HG02970 (cell line): ENCODE results near the gene PLXDC1.

Experiments used
- ATAC-seq: cut with Tn5 transposase; IDR thresholded peaks from one replicate; pipeline ENCODE4 v1.9.1; 2021; ENCODE audit warnings: mild to moderate bottlenecking, moderate library complexity, moderate number of reproducible peaks; ENCODE audit not compliant: unreplicated experiment, low FRiP score

PLXDC1 gene

GRCh38 chr17:39100530-39100929 lies 50.9 kb downstream of the PLXDC1 start:
- ATAC-seq = no peak

DNA sequence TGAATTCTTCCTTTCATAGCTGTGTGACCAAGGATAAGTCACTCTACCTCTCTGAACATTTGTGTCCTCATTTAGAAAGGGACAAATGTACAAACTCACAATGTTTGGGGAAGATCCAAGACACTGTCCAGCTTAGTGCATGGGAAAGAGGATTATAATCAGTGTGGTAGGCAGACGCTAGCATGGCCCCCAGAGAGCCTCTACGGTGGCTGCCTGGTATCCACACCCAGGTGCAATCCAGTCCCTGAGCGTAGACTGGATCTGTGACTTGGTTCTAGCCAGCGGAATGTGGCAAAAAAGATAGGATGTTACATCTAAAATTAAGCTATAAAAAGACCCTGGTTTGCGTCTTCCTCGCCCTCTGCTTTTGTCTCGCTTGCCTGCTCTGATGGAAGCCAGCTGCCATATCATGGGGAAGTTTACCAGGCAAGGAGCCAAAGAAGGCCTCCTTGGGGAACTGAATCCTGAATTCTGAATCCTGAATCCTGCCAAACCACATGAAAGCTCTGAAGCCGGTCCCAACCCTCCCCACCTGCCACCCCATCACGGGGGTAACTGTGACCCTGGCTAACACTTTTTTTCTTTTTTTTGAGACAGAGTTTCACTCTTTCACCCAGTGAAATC lies 51.7 kb downstream of the PLXDC1 start:
- no peak for ATAC-seq

GRCh38 chr17:39098588-39098987 lies 52.8 kb downstream of the PLXDC1 start:
- no peak for ATAC-seq

- ATAC-seq = no peak
Observed at GRCh38 chr17:39097537-39097936, 53.9 kb downstream of the PLXDC1 start.

DNA sequence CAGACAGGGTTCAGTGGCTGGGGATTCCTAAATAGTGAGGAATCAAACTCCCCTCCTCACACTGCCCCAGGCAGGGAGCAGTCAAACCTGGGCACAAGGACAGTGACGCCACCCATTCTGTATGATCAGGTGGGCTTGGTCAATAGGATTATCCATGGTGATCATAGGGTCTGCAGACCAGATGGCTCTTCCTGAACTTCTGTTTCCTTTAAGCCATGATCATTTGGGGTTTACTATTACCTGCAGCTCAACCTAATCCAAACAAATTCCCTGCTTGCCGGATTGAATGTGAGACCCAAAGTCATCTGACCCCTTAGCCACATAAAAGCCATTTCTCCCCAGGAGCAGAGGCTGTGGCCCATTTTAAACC lies 54.3 kb downstream of the PLXDC1 start:
- no peak for ATAC-seq

- ATAC-seq = no peak
Observed at GRCh38 chr17:39096508-39097149, 54.8 kb downstream of the PLXDC1 start.

DNA sequence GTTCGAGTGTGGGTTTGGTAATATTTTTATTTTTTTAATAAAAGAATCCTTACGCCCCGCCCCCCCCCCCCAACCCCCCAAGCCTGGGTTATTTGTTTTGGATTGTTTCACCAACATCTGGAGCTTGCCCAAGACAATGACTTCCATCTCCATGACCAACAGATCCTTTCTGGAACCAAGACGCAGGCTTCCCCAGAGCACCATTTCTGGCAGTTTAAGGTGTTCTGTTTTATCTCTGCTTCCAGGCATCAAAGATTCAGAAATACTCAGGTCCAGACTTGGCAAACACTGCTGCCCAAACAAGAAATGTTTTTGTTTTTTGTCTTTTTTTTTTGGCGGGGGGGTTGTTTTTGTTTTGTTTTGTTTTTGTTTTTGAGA lies 56.1 kb downstream of the PLXDC1 start:
- ATAC-seq = no peak

DNA sequence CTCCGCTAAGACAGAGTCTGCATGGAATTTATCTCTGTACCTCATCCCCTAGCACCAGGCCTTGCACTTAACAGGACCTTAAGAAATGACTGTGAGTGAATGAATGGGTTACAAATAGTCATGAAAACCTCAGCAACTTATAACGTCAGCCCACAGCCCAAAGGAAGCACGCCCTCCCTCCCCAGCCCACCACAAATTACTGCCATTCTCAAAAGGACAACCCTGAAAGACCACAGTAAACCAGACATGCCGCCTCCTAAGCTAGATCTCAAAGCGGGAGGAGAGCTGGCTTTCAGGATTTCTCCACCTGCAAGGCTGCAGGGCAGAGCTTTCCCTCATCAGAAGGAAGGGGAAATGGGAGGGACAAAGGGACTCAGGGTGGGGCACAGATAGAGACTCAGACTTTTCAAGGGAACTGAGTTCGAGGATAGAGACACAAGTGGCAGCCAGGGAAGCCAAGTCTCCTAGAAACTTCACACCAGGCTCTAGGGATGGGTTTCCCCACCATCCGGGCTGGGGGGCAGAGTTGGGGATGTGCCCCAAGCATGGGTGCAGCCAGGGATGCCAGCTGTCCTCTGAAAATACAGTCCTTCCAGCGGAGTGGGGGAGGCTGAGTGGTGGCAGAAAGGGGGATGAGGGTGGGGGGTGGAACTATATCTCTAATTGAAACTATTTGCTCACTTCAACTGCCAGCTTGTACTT lies 56.7 kb downstream of the PLXDC1 start:
- ATAC-seq = no peak

- no peak for ATAC-seq
Observed at GRCh38 chr17:39092692-39093230, 58.7 kb downstream of the PLXDC1 start.

DNA sequence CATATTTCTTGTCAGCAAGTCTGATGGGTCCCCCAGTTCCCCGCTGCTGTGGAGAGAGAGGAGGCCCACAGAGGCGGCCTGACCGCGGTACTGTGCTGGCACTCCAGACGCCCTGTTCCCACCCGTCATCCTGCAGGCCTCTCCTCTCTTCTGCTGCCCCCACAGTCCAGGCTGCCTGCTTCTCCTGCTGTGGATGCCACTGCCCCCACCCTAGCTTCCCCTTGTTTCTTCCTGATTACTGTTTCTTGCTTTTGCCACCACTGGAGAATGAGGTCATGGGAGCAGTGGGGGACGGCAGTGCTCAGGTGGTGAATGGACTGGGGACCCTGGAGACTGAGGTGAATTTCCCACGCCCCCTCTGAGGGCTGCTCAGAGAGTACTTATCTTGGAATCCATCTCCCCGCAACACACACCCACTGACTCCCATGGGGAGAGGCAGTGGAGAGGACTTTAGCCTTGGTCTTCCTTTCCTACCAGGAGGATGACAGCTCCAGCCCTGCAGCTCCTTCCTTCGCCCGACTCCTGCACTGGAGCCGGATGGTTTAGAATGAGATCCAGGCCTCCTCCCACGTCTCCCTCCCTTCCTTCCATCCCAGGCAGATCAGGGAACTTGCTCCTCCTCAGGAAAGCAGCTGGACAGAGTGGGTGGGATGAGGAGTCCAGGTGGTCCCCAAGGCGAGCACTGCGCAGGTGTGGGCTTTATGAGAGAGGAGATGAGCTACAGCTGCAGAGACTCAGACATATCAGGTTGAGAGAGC lies 60.4 kb downstream of the PLXDC1 start:
- no peak for ATAC-seq

DNA sequence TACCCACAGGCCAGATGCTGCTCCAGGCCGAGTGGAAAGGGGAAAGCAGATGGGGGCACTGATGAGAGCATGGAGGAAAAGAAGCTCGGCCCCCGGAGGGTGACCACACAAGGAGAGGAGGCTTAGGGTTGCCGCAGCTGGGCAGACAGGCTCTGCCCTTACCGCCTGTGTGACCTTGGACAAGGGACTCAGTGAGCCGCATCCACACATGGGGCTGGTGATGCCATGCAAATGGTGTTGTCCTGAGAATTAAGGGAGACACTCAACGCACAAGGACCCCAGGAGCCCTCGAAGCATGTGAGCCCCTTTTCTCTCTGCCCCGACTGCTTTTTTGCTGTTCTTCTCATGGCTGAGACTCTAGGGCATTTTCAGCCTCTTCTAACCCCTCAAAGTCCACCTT lies 61.0 kb downstream of the PLXDC1 start:
- ATAC-seq = no peak

DNA sequence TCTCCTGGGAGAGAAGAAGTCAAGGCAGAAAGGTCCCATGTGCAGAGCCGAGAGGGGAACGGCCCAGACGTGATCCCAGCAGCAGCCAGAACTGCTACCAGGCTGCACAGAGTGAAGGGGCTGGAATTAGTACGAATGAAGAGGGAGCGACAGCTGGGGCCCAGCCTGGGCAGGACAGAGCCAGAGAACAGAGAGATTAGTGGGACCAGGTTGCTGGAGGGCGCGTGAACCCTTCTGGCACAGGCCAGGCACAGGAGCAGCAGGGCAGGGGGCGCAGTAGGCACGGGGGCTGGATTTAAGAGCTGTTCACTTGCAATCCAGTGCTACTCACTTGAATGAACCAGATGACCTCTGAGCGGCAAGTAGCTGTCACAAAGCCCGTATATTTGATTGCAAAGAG lies 66.9 kb downstream of the PLXDC1 start:
- no peak for ATAC-seq

DNA sequence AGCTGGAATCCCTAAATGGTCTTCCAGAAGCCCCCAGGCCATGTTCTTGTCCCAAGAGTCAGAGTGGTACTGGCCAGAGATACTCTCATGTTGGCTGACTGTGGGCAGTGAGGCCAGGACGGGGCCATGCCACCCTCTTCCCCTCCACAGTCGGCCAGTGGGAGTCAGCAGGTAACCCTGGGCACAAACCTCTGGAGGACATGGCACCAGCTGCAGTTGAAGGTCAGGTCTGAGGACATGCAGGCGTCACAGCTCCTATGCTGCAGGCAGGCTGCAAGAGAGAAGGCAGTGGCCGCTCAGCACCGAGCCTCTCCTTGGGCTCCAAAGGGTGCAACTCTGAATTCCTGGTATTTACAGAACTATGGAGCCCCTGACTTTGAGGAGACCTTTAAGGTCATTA lies 68.2 kb downstream of the PLXDC1 start:
- ATAC-seq = no peak

DNA sequence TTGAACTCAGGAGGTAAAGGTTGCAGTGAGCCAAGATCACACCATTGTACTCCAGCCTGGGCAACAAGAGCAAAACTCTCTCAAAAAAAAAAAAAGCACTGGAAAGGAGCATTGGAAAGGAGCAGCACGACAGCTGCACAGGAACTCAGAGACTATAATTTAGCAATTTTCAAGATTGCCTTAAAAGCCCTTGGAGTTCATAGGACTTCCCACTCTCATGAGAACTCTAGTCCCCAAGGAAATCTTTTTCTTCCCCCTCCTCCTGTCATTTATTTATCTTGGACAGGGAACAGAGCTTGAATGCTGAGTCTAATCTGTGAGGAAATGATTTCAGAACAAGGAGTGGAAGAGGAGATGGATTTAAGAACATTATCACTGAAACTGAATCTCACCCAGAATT lies 69.0 kb downstream of the PLXDC1 start:
- ATAC-seq = no peak

DNA sequence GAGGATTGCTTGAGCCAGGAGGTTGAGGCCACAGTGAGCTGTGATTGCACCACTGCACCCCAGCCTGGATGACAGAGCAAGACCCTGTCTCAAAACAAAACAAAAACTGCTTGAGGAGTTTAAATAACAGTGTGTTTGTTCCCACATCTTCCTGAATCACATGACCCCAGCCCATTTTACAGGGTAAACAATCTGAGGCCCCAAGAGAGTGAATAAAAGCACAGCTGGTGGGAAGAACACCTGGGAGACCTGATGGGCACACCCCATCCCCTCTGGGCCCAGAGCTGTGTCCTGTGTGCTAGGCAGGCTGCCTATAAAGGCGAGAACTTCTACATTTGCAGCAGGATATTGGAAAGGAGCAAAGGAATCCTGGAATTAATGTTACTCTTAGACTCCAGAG lies 69.6 kb downstream of the PLXDC1 start:
- no peak for ATAC-seq

GRCh38 chr17:39080421-39081078 lies 70.9 kb downstream of the PLXDC1 start:
- ATAC-seq = no peak

GRCh38 chr17:39079836-39080235 lies 71.6 kb downstream of the PLXDC1 start:
- ATAC-seq = no peak

DNA sequence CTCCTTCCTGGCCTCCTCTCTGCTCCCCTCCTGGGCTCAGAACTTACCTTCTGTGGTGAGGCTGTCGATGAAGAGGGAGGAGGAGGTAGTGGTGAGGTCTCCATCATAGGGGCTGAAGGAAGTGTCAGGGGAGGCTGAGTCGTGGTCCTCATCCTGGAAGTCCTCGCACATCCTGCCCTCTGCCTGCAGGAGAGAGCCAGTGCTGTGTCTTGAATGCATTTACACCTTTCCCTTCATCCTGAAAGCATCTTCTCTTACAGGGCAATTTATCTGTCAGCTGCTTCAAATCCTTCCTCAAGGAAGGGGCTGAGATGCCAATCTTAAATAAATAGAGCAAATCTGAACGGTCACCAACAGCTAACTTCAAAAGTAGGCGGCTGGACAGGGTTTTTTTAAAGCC lies 73.6 kb downstream of the PLXDC1 start:
- no peak for ATAC-seq

DNA sequence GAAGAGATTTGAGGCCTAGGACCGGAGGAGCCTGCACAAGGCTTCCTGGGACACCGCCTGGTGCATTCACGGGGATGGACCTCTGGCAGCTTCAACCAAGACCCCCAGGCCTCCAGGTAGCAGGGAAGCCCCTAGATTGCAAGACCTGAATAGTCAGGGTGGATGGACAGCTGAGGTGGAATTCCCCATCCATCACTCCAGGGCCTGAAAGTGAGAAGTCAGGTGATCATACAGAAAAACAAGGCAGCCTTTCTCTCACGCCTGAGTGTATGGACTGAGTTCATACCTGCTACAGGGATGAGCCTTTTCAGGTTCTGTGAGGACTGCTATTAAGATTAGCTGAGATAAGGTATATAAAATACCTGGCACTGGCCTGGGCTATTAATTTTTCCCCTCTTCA lies 74.2 kb downstream of the PLXDC1 start:
- ATAC-seq = no peak

GRCh38 chr17:39074676-39075075 lies 76.8 kb downstream of the PLXDC1 start:
- no peak for ATAC-seq

- ATAC-seq = no peak
Observed at GRCh38 chr17:39073916-39074315, 77.5 kb downstream of the PLXDC1 start.
